Neural progenitor cell (in vitro differentiated cells): ENCODE results near the gene SEMA6B. TPM values are rescaled to one million over a fixed set of nuclear protein-coding genes. Genes with fewer than 3 reads are reported as not detected.

Source experiments
- DNase-seq: peaks from one replicate; pipeline ENCODE4 v3.0.0-alpha.2; 2016; ENCODE audit warnings: low spot score
- H2AFZ ChIP-seq: fragments of 200-600 bp; sonication (generic); replicated peaks from 2 replicates; pipeline ENCODE4 v1.6.1; 2016; ENCODE audit warnings: antibody characterized with exemption
- H3F3A ChIP-seq: fragments of 200-600 bp; sonication (generic); 2 replicates; pipeline ENCODE4 v1.6.1; 2016; ENCODE audit warnings: antibody characterized with exemption, low read depth
- H3K27ac ChIP-seq: fragments of 200-600 bp; sonication (generic); 2 replicates; pipeline ENCODE4 v1.5.1; 2016; ENCODE audit warnings: mild to moderate bottlenecking
- H3K27me3 ChIP-seq: fragments of 200-600 bp; sonication (generic); 2 replicates; pipeline ENCODE4 v1.6.1; 2016; ENCODE audit warnings: mild to moderate bottlenecking, moderate library complexity
- H3K36me3 ChIP-seq: fragments of 200-600 bp; sonication (generic); 2 replicates; pipeline ENCODE4 v1.5.1; 2016
- H3K4me1 ChIP-seq: fragments of 200-600 bp; sonication (generic); 2 replicates; pipeline ENCODE4 v1.6.1; 2016; ENCODE audit warnings: mixed run types
- H3K4me2 ChIP-seq: fragments of 200-600 bp; sonication (generic); 2 replicates; pipeline ENCODE4 v1.6.1; 2016
- H3K4me3 ChIP-seq: fragments of 200-600 bp; sonication (generic); 2 replicates; pipeline ENCODE4 v1.5.1; 2016
- H3K79me2 ChIP-seq: fragments of 200-600 bp; sonication (generic); 2 replicates; pipeline ENCODE4 v1.6.1; 2016; ENCODE audit warnings: low read depth
- H3K9ac ChIP-seq: fragments of 200-600 bp; sonication (generic); 2 replicates; pipeline ENCODE4 v1.6.1; 2016
- H3K9me3 ChIP-seq: fragments of 200-600 bp; sonication (generic); 2 replicates; pipeline ENCODE4 v1.5.1; 2016; ENCODE audit warnings: low read depth
- H4K20me1 ChIP-seq: fragments of 200-600 bp; sonication (generic); 2 replicates; pipeline ENCODE4 v1.6.1; 2016; ENCODE audit warnings: low read depth
- H3K27ac Mint-ChIP-seq: 3 replicates; pipeline ENCODE4 v1.8.0; 2021; ENCODE audit warnings: mixed read lengths
- H3K27me3 Mint-ChIP-seq: 2 replicates; pipeline ENCODE4 v1.8.0; 2022; ENCODE audit warnings: low read depth, mild to moderate bottlenecking, inconsistent platforms, moderate library complexity, mixed read lengths; ENCODE audit not compliant: insufficient read depth
- H3K36me3 Mint-ChIP-seq: 3 replicates; pipeline ENCODE4 v1.8.0; 2021; ENCODE audit warnings: mixed read lengths
- H3K4me1 Mint-ChIP-seq: 3 replicates; pipeline ENCODE4 v1.8.0; 2021; ENCODE audit warnings: mixed read lengths
- H3K4me3 Mint-ChIP-seq: 3 replicates; pipeline ENCODE4 v1.8.0; 2021; ENCODE audit warnings: mild to moderate bottlenecking, moderate library complexity, mixed read lengths
- H3K9me3 Mint-ChIP-seq: 3 replicates; pipeline ENCODE4 v1.8.0; 2020; ENCODE audit warnings: mixed read lengths
- CTCF ChIP-seq: fragments of 200-600 bp; sonication (generic); IDR thresholded peaks from 2 replicates; pipeline ENCODE4 v1.5.1; 2017; ENCODE audit warnings: antibody characterized with exemption, mild to moderate bottlenecking
- EZH2 ChIP-seq: fragments of 200-600 bp; sonication (generic); IDR thresholded peaks from 2 replicates; pipeline ENCODE4 v1.6.1; 2017; ENCODE audit warnings: antibody characterized with exemption, mild to moderate bottlenecking, moderate library complexity
- EZH2phosphoT487 ChIP-seq: fragments of 200-600 bp; sonication (generic); IDR thresholded peaks from 2 replicates; pipeline ENCODE4 v1.6.1; 2017; ENCODE audit warnings: antibody characterized with exemption
- total RNA-seq: library from RNA; depleted of rRNA; stranded (reverse); fragments of >200 nt; gene quantifications from 2 replicates; pipeline ENCODE4 v1.2.3, GENCODE V29; 2015; ENCODE audit warnings: low replicate concordance

The SEMA6B gene
- total RNA-seq, 1 donor from 2014 or later, result 22.6 TPM

DNA sequence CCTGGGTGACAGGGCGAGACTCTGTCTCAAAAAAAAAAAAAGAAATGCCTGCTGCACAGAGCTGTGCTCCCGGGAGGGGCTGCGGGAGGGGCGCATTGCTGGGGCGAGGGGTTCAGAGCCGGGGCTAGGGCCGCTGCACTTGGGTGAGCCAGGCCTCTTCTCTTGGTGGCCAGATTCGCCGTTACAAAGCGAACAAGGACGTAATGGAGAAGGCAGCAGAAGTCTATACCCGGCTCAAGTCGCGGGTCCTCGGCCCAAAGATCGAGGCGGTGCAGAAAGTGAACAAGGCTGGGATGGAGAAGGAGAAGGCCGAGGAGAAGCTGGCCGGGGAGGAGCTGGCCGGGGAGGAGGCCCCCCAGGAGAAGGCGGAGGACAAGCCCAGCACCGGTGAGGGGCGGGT lies 60.2 kb downstream of the SEMA6B start:
- Histone ChIP-seq H3K4me3 (no peak overlapping the region), H3F3A (no peaks in the 10 kb centered on the region), H3K4me2 (no peak overlapping the region), H3K36me3 (no peaks in the 10 kb centered on the region), H3K27ac (no peak overlapping the region), H3K9me3 (no peaks in the 10 kb centered on the region), H3K4me1 (peaks cover 11% of the 10 kb centered on the region), H4K20me1 (peaks cover 14% of the 10 kb centered on the region), H3K27me3 (no peaks in the 10 kb centered on the region), H3K79me2 (no peaks in the 10 kb centered on the region), H3K9ac (no peak overlapping the region), H2AFZ (no peak overlapping the region)
- TF ChIP-seq EZH2phosphoT487, result no peak
- TF ChIP-seq CTCF, result no peak
- TF ChIP-seq EZH2, result no peak
- Mint-ChIP-seq H3K27ac (no peak overlapping the region), H3K4me1 (no peaks in the 10 kb centered on the region), H3K36me3 (peaks cover 2% of the 10 kb centered on the region), H3K27me3 (peaks cover 8% of the 10 kb centered on the region), H3K4me3 (no peak overlapping the region), H3K9me3 (no peaks in the 10 kb centered on the region)
- DNase-seq, result no peak

DNA sequence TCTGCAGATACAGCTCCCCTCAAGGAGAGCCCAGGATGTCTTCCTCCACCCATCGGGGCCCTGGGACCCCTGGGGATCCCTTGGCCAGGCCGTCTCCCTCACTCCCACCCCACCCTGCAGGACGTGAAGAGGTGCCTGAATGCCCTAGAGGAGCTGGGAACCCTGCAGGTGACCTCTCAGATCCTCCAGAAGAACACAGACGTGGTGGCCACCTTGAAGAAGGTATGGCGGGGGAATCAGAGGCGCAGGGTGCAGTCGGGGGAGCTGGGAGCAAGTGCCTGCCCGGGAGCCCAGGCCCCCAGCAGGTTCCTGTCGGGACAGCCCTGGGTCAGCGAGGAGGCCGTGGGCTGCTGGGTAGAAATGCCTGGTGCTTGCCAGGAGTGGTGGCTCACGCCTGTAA lies 60.8 kb downstream of the SEMA6B start:
- Histone ChIP-seq H3K27me3 (no peaks in the 10 kb centered on the region), H3K9ac (no peak overlapping the region), H3F3A (no peaks in the 10 kb centered on the region), H3K4me3 (no peak overlapping the region), H2AFZ (no peak overlapping the region), H3K4me2 (no peak overlapping the region), H3K4me1 (peaks cover 10% of the 10 kb centered on the region), H3K27ac (no peak overlapping the region), H4K20me1 (peaks cover 12% of the 10 kb centered on the region), H3K36me3 (no peaks in the 10 kb centered on the region), H3K9me3 (no peaks in the 10 kb centered on the region), H3K79me2 (no peaks in the 10 kb centered on the region)
- no peak overlapping the region for H3K27ac Mint-ChIP-seq
- no peak overlapping the region for H3K4me3 Mint-ChIP-seq
- TF ChIP-seq CTCF (no peak), EZH2phosphoT487 (no peak), EZH2 (no peak)
- H3K9me3 Mint-ChIP-seq, result no peaks in the 10 kb centered on the region
- no peaks in the 10 kb centered on the region for H3K4me1 Mint-ChIP-seq
- H3K36me3 Mint-ChIP-seq, result peaks cover 2% of the 10 kb centered on the region
- peaks cover 8% of the 10 kb centered on the region for H3K27me3 Mint-ChIP-seq
- DNase-seq, result no peak

- no peak overlapping the region for H3K27ac Mint-ChIP-seq
- no peaks in the 10 kb centered on the region for H3K27me3 ChIP-seq
- no peak overlapping the region for H3K27ac ChIP-seq
- no peaks in the 10 kb centered on the region for H3K36me3 ChIP-seq
- no peak overlapping the region for H3K4me3 ChIP-seq
- H3K9ac ChIP-seq, result no peak overlapping the region
- no peaks in the 10 kb centered on the region for H3K4me1 Mint-ChIP-seq
- H3K9me3 Mint-ChIP-seq, result no peaks in the 10 kb centered on the region
- no peaks in the 10 kb centered on the region for H3K9me3 ChIP-seq
- no peaks in the 10 kb centered on the region for H3F3A ChIP-seq
- H3K79me2 ChIP-seq, result no peaks in the 10 kb centered on the region
- no peak overlapping the region for H3K4me2 ChIP-seq
- no peak overlapping the region for H3K4me3 Mint-ChIP-seq
- no peak overlapping the region for H2AFZ ChIP-seq
- peaks cover 2% of the 10 kb centered on the region for H3K4me1 ChIP-seq
- TF ChIP-seq CTCF, result no peak
- no peak for TF ChIP-seq EZH2phosphoT487
- no peak for TF ChIP-seq EZH2
- H3K36me3 Mint-ChIP-seq, result peaks cover 2% of the 10 kb centered on the region
- H3K27me3 Mint-ChIP-seq, result peaks cover 7% of the 10 kb centered on the region
- DNase-seq, result no peak
- peaks cover 4% of the 10 kb centered on the region for H4K20me1 ChIP-seq
These were observed 61.6 kb downstream of the SEMA6B start for GRCh38 chr19:4497770-4498389.
